HG03045 (cell line): ENCODE results near the gene SORL1-AS1.

Experiments used
- ATAC-seq: cut with Tn5 transposase; IDR thresholded peaks from one replicate; pipeline ENCODE4 v1.9.1; 2021; ENCODE audit warnings: mild to moderate bottlenecking, moderate library complexity; ENCODE audit not compliant: unreplicated experiment

Gene SORL1-AS1

DNA sequence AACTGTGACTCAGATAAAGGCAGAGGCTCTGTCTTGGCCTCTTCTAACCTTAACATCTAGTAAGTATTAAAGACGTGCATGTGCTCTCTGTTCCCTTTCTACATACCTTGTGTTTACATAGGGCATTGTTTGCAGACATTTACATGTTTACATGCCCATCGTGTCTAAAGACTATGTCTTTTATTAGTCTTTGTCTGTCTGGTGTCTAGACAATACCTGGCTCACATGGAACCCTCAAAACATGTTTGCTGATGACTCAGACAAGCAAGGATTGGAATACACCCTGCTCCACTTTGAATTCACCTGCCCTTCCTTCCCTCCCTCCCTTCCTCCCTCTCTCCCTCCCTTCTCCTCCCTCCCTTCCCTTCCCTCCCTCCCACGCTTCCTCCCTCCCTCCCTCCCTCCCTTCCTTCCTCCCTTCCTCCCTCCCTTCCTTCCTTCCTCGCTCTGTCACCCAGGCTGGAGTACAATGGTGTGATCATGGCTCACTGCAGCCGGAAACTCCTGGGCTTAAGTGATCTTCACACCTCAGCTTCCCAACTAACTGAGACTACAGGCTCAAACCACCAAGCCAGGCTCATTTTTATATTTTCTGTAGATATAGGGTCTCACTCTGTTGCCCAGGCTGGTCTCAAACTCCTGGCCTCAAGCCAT lies 23.7 kb upstream of the SORL1-AS1 start:
- ATAC-seq: no peak

DNA sequence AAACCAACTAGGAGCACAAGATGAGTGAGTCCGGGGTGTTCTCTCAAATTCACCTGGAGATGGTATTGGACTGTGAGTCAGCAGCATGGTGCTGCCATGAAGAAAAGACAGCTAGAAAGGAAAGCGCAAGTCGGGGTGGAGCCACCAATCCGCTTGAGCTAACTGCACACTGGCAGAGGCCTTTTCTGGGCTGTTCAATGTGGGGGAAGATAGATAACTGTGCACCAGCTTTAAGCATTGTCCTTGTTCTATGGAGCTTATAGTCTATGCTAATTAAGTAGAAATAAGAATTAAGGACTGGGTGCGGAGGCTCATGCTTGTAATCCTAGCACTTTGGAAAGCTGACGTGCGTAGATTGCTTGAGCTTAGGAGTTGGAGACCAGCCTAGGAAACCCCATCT lies 21.9 kb upstream of the SORL1-AS1 start:
- no peak for ATAC-seq

DNA sequence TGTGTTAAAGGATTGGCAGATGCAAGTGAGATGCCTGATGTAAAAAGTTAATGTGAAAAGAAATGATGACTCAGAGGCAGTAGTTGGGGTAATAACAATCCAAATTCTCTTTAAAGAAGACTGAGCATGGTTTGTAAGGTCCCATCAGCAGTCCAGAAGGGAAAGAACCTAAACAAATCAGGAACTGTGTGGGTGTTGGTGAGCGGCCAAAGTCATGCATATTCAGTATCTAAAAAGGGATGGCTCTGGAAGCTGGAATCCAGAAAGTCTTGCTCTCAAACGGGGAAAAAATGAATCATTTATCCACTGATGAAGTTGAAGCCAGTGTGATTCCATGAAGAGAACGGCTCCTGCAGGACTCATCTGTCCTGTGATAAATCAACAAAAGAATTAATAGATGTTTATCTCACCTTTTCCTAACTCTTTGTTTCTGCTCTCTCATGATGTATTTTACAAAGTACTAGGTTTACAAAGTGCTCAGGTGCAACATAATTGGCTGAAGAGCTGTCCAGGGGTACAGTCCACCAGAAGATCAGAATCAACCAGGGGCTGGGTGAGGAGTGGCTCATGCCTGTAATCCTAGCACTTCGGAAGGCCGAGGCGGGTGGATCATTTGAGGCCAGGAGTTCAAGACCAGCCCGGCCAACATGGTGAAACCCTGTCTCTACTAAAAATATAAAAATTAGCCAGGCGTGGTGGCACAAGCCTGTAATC lies 20.5 kb upstream of the SORL1-AS1 start:
- no peak for ATAC-seq

DNA sequence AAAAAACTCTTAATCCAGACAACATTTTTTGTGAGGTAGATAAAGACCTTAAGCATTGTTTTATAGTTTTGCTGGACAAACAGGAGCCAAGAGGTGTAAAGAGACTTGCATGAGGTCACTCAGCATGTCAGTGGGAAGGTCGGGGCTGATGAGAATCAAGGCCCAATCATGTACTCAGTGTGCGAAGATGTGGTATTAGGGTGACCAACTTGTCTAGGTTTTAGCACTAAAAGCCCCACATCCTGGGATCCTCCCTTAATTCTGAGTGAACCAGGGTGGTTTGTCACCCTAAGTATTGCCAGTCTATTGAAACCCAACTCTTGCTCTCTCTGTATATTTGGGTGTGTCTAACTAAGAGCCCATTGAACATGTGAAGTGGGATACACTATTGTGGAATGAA lies 19.5 kb upstream of the SORL1-AS1 start:
- ATAC-seq: no peak

DNA sequence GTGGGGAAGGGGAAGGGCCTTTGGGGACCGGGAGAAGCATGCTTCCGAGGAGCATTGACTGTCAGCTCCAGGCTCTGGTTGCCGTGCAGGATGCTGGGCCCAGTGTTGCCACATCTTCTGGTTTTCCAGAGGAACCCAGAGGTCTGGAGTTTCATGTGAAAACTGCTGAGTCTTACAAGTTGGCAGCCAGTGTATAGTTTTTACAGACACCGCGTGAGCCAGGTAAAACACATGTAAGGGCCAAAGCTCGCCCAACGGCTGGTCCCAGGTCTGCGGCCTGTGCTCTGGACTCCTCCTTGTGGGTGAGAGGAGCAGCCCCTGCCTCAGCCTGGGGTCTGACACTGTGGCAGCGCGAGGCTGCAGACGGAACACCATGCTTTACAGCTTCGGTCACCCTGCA lies 18.4 kb upstream of the SORL1-AS1 start:
- no peak for ATAC-seq

DNA sequence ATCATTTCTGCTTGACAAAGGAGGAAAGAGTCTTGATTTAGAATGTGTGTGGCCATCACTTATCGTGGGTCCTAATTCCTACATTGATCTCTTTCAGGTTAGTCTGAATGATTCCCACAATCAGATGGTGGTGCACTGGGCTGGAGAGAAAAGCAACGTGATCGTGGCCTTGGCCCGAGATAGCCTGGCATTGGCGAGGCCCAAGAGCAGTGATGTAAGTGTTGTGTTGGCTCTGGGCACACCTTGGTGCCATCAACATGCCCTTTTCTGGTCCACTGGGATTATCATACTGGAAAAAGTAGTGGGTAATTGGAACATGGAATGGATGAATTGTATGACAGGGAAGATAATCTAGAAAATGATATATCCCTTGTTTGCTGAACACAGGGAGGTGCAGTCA lies 17.1 kb upstream of the SORL1-AS1 start:
- ATAC-seq: no peak

DNA sequence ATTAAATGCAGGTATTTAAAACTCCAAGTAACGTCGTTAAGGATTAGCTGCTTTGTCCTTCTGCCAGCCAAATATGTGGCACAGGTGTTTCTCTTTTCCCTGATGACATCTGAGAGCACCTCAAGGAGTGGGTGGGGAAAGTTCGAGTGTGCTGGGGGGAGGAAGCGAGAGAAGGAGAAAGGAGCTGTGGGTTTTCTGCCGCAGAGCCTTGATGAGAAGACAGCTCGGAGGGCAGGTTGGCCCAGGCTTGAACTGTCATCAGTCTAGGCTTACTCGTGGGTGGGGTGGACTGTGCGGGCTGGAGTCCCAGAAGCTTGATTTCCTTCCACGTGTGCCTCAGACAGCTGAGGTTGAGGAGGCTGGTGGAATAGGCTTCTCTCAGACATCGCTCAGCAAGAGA lies 15.2 kb upstream of the SORL1-AS1 start:
- peak; percentile 65 for ATAC-seq

DNA sequence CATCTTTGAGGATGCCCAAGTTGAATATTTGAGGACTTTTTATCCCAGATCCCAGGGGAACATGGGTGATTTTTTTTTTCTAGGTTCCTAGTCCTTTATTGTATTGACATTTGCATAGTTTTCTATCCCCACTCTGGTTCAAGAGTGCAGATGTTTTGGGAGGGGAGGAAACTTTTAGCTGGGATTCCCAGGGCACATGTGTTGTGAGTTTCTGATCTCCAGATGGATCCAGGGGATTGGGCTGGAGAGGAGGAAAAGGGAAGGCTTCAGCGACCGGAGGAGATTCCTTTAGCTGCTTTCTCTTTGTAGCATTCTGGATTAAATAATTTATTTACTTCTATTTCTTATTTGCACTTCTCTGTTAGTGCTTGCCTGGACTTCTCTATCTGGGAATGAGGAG lies 14.7 kb upstream of the SORL1-AS1 start:
- ATAC-seq: no peak

DNA sequence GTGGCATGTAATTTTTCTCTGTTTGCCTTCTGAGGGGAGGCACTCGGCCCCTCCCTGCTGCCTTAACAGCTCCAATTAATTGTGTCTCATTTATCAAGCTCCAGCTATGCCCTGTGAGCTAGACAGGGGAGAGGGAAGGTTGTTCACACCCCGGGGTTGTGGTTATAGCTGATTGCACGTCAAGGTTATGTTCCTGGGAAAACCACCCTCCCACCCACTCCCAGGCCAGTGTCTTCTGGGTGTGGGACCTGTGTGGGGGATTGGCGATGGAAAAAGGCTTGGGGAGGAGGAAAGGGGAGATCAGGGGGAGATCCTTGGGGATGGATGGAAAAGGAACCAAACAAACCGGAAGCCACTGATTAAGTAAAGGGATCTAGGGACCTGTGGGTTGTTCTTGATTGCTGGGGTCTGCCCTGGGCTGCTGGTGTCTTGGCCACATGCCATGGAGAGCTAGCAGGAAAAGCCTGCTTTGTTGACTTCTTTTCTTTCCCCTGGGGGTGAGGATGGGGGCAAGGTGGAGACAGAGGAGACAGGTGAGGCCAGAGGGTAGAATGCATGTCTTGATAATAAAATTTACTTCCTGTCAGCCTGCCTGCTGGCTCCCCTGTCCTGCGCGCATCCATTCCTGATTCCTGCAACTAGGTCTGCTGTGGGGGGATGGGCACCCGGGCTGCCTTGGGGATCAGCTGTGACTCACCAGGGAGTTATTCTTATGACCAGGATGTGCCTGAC lies 13.5 kb upstream of the SORL1-AS1 start:
- no peak for ATAC-seq

DNA sequence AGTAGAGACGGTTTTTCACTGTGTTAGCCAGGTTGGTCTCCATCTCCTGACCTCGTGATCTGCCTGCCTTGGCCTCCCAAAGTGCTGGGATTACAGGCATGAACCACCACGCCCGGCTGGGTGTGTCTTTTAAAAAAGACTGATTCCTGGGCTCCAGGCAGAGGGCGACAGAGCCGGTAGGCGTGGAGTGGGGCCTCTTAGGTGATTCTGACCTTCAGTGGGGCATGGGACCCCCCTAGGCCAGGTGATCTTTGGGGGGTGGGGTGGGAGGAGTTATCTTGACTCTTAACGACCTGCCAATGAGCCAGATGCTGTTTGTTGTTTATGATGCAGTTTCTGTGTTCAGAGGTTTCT lies 12.9 kb upstream of the SORL1-AS1 start:
- ATAC-seq: no peak

DNA sequence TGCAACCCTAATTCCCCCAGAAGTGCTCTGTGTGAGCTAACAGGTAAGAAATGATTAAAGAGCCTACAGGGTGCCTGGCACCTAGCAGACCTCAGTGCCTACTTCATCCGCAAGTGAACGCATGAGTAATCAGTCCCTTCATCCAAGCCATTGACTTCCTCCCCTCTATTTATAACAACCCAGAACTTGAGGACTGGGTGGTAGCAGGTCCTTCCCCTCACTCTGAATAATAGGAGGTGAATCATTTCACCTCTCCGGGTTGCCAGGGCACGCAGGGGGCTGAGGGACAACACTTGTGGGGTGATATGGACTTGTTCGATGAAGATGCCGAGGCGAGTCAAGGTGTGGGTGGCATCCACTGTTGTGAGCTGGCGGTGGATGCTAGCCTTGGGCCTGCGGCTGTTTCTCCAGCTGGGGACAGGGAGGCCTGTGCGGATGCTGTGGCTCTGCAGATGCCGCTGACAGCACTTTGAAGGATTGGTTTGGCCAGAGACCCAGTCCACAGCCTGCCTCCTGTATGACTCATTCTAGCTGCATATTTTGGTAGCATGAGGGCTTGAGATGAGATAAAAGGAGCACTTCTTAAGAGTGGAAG lies 11.7 kb upstream of the SORL1-AS1 start:
- peak; percentile 34 for ATAC-seq

DNA sequence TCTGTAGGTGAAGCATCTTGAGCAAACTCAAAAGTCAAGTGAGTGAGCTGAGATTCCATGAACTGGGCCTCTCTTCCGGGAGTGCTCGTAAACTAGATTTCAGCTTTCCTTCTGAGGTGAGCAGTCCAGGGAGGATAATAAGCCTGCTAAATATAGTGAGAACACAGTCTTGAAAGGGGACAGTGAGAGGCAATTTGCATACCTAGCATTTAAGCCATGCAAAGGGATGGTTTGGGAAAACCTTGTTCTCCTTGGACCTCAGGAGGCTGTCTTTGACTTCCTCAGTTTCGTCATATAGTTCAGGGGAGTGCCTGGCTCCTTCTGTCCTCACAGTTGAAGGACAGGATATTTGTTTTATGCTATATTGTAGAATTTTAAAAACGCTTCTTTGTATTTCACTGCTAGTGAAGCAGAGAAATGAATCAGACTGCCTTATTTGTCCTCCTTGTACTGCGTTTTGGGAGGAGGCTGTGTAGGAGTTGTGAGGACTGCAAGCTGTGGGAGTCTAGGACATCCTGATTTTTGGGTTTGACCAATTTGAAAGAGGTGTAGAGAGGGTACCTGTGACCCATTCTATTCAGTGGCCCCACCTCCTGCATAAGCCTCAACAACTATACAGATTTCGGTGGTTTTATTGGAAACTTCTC lies 11.0 kb upstream of the SORL1-AS1 start:
- ATAC-seq: no peak

DNA sequence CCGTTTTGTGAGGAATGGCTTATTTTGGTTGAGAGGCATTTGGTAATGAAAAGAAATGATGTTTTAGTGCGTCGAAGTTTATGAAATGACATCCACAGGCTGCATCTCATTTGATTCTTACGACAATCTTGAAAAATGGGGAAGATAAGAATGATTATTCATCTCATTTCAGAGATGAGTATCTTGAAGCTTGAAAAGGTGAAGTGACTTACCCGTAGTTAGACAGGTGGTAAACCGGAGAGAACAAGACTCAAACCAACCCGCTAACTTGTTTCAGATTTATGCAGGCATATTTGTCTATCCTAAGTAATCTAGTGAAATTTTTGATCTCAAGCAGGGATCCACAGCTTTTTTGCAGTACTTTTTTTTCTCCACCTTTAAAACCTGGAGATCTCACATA lies 9.1 kb upstream of the SORL1-AS1 start:
- ATAC-seq: no peak

DNA sequence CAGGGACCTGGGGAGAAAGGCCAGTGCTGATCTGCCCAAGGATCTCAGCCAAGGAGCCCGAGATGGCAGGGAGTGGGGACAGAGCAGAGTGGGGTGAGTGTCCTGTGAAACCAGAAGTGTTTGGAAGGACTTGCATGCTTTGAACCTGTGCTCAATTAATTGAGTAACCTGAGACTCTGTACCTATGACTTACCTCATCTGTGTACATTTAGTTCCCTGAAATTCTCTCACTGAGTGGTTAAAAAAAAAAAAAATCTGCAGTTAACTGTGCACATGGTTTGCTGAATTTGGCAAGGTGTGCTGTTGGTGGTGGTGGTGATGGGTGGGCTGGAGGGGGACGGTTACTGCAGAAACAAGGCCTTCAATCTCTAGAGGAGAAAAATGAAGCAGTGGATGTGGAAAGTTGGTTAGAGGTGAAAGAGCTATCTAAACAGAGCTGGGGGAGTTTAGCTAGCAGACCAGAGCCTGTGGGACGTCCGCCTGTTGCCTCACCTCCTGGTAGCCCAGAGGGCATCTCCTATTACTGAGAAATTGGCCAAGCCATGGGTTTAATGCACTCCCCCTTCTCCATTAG lies 8.3 kb upstream of the SORL1-AS1 start:
- no peak for ATAC-seq

DNA sequence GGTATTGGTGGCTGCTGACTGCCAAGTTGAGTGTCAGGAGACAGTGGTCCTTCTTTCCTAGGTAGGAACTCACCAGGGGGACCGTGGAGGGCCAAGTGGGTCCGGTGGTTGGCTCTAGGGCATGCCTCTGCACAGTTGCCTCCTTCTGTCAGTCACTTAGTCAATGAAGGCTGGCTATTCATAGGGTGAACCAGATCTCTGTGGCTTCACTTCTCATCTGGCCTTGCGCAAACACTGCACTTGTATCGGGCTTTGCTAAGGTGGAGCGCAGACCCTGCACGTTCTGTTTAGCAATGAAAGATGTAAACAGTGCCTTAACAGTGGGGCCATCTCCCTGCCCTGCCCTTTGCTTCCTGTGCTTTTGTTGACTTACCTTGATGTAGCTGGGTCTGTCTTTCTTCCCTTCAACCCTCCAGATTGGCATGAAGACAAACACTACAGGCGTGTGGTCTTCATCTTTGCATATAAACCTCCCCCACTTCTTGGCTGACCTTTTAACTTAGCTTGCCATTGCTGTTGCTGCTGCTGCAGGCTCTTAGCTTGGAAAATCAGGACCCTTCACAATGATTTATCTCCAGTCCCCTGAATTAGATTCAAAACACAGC lies 6.7 kb upstream of the SORL1-AS1 start:
- no peak for ATAC-seq

DNA sequence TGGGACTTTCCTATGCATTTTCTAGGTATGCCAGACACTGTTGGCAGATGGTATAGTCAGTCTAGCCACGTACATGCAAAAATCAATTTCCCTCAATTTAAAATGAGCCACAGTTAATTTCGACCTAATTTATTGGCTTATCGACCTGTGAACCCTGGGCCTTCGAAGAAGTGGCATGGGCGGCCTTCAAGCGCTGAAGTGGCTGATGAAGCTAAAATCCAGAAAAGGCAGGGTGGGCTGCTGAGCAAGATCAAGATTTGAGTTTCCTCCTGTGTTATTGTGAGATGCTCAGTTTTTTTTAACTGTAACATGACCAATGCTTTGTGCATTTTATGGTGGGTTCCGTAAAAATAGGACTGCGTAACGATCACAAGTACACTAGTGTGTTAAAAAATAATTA lies 5.8 kb upstream of the SORL1-AS1 start:
- ATAC-seq: no peak

DNA sequence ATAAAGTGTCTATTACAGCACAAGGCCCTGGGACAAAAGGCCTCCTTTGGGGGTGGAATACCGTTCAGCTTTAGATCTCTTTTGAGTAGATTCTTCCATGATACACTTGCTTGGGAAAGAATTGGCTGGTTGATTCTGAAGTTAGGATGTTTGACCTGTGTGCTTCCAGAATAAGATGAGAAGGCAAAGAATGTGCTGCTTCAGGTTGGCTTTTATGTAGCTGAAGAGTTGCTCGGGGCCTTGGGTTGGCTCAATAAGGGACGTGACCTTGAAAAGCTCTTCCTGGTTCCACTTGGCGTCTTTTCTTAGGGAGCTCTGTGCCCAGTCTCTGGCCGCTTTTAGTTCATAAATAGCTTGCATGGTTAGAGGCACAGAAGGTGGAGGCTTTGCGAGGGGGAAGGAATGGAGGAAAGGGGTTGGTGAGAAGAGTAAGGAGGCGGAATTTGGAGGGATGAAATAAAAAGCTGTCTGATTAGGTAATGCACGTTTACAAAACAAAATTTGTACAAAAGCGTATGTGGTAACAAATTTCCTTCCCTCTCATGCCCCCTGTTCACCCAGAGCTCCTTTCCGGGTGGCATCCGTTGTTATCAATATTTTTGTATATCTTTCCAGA lies 4.2 kb upstream of the SORL1-AS1 start:
- no peak for ATAC-seq

DNA sequence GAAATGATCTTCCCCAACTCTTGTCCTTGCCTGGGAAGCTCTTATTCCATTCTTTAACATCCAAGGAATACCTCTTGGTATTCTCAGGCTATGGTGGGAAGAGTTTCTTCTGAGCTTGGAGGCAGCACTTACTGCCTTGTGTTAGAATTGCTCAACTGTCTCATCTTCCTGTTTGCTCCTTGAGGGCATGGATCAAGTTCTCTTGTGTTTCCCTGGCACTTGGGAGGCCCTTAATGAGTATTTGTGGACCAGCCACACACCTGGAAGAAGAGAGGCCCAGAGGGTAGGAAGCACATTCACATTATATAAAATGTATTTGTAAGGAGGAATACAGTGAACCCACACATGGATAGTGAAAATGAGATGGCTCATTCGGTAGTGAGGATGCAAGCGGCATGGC lies 3.4 kb upstream of the SORL1-AS1 start:
- no peak for ATAC-seq

DNA sequence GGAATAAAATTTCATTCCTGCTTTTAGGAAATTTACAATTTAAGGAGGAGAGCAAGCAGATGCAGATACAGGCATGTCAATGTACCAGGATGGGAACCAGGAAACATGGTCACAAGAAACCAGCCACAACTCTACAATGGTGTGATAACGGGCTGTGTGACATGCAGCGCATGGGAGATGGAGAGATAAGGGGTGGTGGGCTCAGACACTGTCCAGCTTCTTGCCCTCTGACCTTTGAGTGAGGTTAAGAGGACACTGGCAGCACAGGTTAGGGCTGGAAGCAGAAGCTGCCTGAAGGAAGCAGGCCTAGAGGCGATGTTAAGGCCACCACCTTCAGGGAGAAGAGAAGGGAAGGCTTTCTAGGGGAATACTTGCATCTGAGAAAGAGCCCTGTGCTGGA lies 2.3 kb upstream of the SORL1-AS1 start:
- no peak for ATAC-seq

DNA sequence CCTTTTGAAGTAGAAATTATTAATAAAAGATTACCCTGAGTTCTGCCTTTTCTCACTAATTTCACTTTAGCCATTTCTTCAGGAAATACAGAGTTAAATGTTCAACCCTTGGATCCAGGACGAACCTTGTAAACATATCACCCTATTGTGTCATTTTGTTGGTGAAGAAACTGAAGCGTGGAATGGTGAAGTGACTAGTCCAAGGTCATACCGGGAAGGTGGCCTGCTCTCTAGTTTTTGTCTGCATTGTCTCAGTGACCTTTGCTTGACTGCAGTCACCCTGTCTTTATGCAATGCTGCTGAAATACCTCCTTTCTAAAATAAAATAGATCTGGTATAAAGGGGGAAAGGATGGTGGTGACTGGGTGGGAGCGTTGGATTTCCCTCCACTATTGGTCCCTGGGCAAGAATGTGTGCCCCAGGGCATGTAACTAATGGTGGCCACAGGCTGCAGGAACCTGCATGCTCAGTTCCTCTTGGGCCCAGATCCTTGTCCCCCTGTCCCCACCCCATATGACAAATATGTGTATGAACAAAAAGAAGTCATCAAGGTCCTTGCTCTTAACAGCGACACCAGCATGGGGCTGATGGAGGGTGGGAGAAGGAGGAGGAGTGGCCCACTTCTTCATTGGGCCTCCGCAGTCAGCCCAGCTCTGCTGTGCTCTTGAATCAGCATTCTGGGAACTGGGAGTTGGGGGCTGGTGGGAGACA lies 977 bp upstream of the SORL1-AS1 start:
- no peak for ATAC-seq
